Left renal pelvis (tissue), 4 donors: ENCODE results near the gene LMO2. TPM values are rescaled to one million over a fixed set of nuclear protein-coding genes. Genes with fewer than 3 reads are reported as not detected.

Experiments used
- DNase-seq, 4 donors: peaks; one replicate each; pipeline ENCODE4 v3.0.0-alpha.2; 2013; ENCODE audit warnings: low read depth in 4 of 4, low spot score in 3 of 4
- polyA plus RNA-seq, 4 donors: library from polyadenylated mRNA; unstranded; fragments of 120-200 nt; gene quantifications; one replicate each; pipeline ENCODE4 v1.2.1, GENCODE V29; 2013; ENCODE audit not compliant: insufficient read length in 4 of 4

Gene LMO2
- polyA plus RNA-seq, 4 donors: 17.1 to 36.4 (median 29.1) TPM

DNA sequence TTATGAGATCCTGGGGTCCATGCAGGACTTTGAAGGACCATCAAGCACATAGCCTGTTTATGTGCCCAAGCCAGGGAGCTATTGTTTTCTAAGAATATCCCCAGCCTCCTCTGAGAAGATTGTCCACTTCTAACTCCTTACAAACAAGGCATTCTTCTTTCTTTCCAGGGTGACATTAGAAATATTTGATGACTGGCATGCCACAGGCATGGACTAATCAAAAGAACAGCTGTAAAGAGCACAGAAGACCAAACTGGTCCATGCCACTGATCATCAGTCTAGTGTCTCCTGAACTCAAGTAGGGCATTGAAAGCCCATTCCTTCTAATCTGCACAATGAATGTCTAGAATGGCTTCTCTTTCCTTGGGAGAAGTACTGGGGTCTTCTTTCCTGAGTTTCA is 24.9 kb upstream of the LMO2 start:
- no peak for DNase-seq

GRCh38 chr11:33915526-33915925 is 23.6 kb upstream of the LMO2 start:
- DNase-seq: no peak

DNA sequence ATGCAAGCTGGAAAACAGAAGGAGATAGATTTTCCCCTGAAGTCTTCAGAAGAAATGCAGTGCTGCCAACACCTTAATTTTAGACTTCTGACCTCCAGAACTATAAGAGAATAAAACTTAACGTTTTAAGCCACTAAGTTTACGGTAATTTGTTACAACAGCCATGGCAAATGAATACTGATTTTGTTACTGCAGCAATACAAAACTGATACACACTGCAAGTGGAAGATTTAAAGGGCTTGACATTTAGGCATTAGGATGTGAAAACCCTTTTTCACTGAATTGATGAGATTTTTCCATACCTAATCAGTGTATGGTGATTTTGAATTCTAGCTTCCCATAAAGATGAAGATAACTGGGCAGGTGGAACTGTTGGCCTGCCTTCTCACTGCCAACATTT is 22.1 kb upstream of the LMO2 start:
- DNase-seq: no peak

GRCh38 chr11:33912405-33913361 is 20.8 kb upstream of the LMO2 start:
- no peak for DNase-seq

DNA sequence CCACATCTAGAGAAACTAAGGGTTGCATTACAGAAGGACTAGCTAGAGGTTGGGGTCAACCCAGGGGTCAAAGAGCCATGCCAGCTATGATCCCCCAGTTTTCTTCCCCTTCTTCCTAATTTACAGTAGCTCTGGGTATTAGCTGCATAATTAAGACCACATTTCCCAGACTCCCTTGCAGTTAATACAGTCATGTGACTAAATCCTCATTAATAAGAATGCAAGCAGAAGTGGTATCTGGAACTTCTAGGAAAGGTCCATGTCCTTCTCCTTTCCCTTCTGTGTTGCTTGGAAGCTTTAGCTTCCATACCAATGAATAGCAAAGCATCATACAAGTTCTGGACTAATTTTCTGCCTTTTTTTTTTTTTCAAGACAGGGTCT is 19.1 kb upstream of the LMO2 start:
- DNase-seq: no peak

GRCh38 chr11:33910296-33910957 is 18.6 kb upstream of the LMO2 start:
- DNase-seq: no peak

GRCh38 chr11:33909552-33909951 is 17.7 kb upstream of the LMO2 start:
- no peak for DNase-seq

DNA sequence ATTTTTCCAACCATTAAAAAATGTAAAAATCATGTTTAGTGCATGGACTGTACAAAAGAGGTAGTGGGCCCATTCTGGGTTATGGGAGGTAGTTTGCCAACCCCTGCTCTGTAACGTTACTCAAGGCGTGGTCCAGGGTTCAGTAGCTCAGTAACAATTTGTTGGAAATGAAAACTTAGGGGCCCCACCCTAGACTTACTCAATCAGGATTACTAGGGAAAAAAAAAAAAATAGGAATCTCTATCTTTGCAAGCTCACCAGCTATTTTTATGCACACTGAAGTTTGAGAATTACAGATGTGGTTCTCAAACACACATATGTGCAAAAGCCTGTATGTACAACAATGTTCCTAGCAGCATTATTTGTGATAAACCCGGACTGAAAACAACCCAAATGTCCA is 17.3 kb upstream of the LMO2 start:
- DNase-seq: no peak

DNA sequence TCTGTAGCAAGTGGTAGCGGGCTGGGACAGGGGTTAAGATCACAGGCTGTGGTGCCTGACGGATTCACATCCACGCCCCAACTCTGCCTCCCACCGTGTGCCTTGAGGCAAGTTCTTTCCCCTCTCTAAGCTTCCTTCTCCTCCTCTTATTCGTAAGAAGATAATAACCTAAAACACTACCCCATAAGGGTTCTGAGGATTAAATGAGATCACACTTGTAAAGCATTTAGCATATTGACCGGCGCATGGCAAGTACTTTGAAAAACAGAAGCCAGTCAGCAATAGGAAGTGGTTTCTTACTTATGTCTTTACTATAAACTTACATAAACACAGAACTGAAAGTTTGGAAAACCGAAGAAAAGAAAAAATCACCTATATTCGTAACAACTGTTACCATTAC is 15.5 kb upstream of the LMO2 start:
- no peak for DNase-seq

DNA sequence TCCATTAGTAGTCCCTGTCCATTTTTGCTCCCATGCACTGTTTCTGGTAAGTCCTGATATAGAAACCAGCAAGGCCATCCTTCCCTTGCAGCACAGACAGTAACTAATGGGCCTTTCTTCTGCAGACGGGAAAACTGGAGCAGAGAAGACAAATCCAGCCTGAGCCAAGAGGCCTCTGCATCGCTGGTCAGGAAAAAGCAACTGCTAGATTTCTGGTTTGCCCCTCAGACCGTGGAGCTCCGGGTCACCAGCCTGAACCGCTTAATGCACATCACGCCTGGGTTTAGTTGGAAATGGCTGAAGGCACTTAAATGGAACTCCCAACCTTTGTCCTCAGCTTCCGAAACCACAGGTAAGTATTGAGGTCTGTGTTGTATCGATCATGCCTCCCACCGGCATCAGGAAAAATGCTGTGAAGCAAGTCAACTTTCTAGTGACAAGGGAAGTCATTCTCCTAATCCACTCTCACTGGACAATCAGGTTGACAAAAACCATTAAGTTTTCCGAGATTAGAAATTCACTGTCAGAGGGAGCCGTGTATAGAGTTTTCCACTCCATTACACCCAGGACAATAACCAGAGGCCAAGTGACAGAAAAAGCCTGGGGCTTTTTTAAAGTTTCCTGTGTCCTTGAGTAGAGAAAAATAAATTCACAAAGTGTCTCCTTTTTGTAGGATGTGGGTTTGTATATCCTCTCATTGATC is 14.8 kb upstream of the LMO2 start:
- no peak for DNase-seq

GRCh38 chr11:33904102-33904501 is 12.2 kb upstream of the LMO2 start:
- no peak for DNase-seq

DNA sequence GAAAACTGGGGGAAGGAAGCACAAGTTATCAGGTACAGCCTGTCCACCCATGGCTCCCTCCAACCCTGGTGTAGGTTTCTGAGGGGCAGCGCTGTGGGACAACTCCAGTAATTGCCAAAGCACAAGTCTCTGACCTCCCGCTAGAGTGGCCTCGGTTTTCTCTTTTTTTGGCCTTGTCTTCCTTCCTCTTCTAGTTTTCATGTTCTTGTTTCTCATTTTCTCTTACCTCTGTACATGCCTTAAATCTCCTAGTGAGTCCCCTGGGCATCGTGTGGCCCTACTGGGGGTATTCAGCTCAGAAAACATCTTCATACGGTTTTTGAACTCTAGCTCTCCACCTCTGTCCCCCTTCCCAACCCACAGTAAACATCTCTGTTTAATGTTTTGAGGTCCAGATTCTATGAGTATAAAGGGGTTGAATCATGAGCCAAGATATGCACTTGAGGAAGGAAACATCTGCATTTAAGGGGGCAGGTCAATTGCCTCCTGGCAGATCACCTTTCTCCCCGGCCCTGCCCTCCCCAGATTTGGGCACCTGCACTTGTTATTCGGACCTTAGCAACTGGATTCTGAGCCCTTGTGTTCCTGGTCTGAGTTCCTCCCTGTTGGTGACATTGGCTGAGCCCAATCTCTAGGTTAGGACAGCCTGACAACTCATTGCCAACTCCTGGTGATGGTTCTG is 8.4 kb upstream of the LMO2 start:
- DNase-seq: no peak

- no peak for DNase-seq
Measured at GRCh38 chr11:33899400-33900037, 7.6 kb upstream of the LMO2 start.

- no peak for DNase-seq
Measured at GRCh38 chr11:33898957-33899356, 7.1 kb upstream of the LMO2 start.

GRCh38 chr11:33897761-33898375 is 6.0 kb upstream of the LMO2 start:
- no peak for DNase-seq

- no peak for DNase-seq
Measured at GRCh38 chr11:33896911-33897310, 5.0 kb upstream of the LMO2 start.

GRCh38 chr11:33895752-33896137 is 3.9 kb upstream of the LMO2 start:
- DNase-seq: no peak

DNA sequence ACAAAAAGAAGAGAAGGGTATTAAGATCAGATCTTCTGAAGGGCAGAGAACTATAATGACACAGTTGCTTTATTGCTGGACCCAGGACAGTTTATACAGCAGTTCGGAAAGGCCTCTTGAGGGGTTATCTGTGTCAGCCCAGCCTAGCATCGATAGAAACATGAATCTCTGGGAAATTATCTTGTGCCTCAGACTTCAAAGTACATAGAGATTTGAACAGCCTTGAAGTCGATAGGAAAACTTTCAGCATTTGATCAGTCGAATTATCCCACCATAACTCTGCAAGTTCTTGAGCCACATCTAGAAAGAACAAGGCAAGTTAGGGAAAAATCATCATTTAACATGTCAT is 2.5 kb upstream of the LMO2 start:
- no peak for DNase-seq

GRCh38 chr11:33893711-33894397 is 2.0 kb upstream of the LMO2 start:
- DNase-seq: no peak
